H1 (cell line): ENCODE measurements around the gene DBNDD2. TPM values are rescaled to one million over a fixed set of nuclear protein-coding genes. Genes with fewer than 3 reads are reported as not detected.

Experiments
- ASH2L ChIP-seq: fragments of 200-600, 300-600 bp; sonication (generic); IDR thresholded peaks from one replicate; pipeline ENCODE4 v1.7.1; 2017; ENCODE audit warnings: low read length
- CTCF ChIP-seq, 3 experiments: IDR thresholded peaks; 1 replicate in 2 of 3; 2 replicates in 1 of 3; pipeline versions ENCODE4 v1.5.1 to v1.6.1; 2011; ENCODE audit warnings: low read length in 3 of 3, mild to moderate bottlenecking in 3 of 3, inconsistent platforms in 2 of 3, low read depth in 1 of 3, moderate library complexity in 1 of 3; ENCODE audit not compliant: insufficient read depth in 1 of 3; ENCODE audit errors: control extremely low read depth in 1 of 3
- GABPA ChIP-seq: IDR thresholded peaks from 2 replicates; pipeline ENCODE4 v1.6.1; 2011; ENCODE audit warnings: mild to moderate bottlenecking, low read length, moderate library complexity, borderline replicate concordance; ENCODE audit not compliant: insufficient read depth
- polyA plus RNA-seq, 7 experiments: library from polyadenylated mRNA; depleted of rRNA in 3 of 7; stranded (reverse) in 5 of 7; unstranded in 2 of 7; fragments of >200 nt in 5 of 7; fragments of 200-250 nt in 2 of 7; gene quantifications; 1 replicate in 5 of 7; 2 replicates in 1 of 7; 4 replicates in 1 of 7; pipeline versions ENCODE4 v1.2.1 to v1.2.3, GENCODE V29; 2011 to 2013; ENCODE audit warnings: missing spikeins in 2 of 7, mixed read lengths in 2 of 7
- total RNA-seq: library from RNA; stranded (reverse); fragmentation: NEBNext Ultra II Directional; extraction: Animal tissue kit (Norgen Biotek cat#: 25700); gene quantifications from 2 replicates; pipeline ENCODE4 v1.2.1, GENCODE V29; 2021

Gene DBNDD2
- total and polyA plus RNA-seq, 2 of the 8 experiments (the other 6 are each of a cell fraction or from before 2014, with no cell fraction given), result 55.8 to 96.3 TPM

GRCh38 chr20:45436732-45437485 lies 28.8 kb downstream of the DBNDD2 start (continued):
- TF ChIP-seq CTCF (IDR thresholded peaks at IDR 0.05; ENCODE audit: control extremely low read depth in 1 of 3, insufficient read depth in 1 of 3, low read depth in 1 of 3, low read length in 3 of 3) (peak; percentile 93 to 97 (median 95)), ASH2L (peak; percentile 76), GABPA (no peak)
